B cell (primary cell): ENCODE measurements around the gene AFF1. TPM values are rescaled to one million over a fixed set of nuclear protein-coding genes. Genes with fewer than 3 reads are reported as not detected.

Experiments used
- ATAC-seq: fragments of 200-7000 bp; cut with Tn5 transposase; one replicate; pipeline ENCODE4 v1.10.0; 2021; ENCODE audit warnings: low read depth, mild to moderate bottlenecking, moderate number of reproducible peaks, moderate library complexity
- CTCF ChIA-PET: fragments of 350-600 bp; sonication (Branson Sonifier 250); formaldehyde crosslinking; loops from one replicate; lab custom pipeline; 2021; ENCODE audit warnings: antibody characterized with exemption, inconsistent platforms; lab: Charles Lee
- POLR2A ChIA-PET: fragments of 350-600 bp; sonication (Branson Sonifier 250); formaldehyde crosslinking; loops from one replicate; lab custom pipeline; 2021; ENCODE audit warnings: antibody characterized with exemption; lab: Charles Lee
- DNase-seq: peaks from one replicate; pipeline ENCODE4 v3.0.0; 2013
- H2AFZ ChIP-seq: 2 replicates; pipeline ENCODE4 v1.6.1; 2012; ENCODE audit warnings: mild to moderate bottlenecking, low read depth, low read length; ENCODE audit not compliant: insufficient read depth, poor library complexity, severe bottlenecking
- H3K27ac ChIP-seq, 2 donors: 1 replicate in 1 of 2; 2 replicates in 1 of 2; pipeline ENCODE4 v1.5.1; 2012 to 2013; ENCODE audit warnings: low read length in 2 of 2, mild to moderate bottlenecking in 2 of 2, moderate library complexity in 1 of 2
- H3K27me3 ChIP-seq, 4 experiments: fragments of 200-600 bp in 1 of 4; sonication (generic) in 1 of 4; replicated peaks in 1 of 4; 1 replicate in 2 of 4; 2 replicates in 2 of 4; pipeline versions ENCODE4 v1.6.1 to v1.7.0; 2013 to 2016; ENCODE audit warnings: low read length in 3 of 4, mild to moderate bottlenecking in 2 of 4, mixed read lengths in 1 of 4, moderate library complexity in 1 of 4; ENCODE audit not compliant: insufficient read depth in 4 of 4, control insufficient read depth in 3 of 4; ENCODE audit errors: control extremely low read depth in 1 of 4
- H3K36me3 ChIP-seq, 2 experiments: replicated peaks in 1 of 2; 1 replicate in 1 of 2; 2 replicates in 1 of 2; pipeline versions ENCODE4 v1.6.1 to v1.7.1; 2013; ENCODE audit warnings: low read length in 1 of 2; ENCODE audit not compliant: insufficient read depth in 2 of 2, control insufficient read depth in 1 of 2; ENCODE audit errors: control extremely low read depth in 1 of 2, extremely low read depth in 1 of 2
- H3K4me1 ChIP-seq, 2 donors: fragments of 200-600 bp in 1 of 2; sonication (generic) in 1 of 2; 1 replicate in 1 of 2; 2 replicates in 1 of 2; pipeline versions ENCODE4 v1.5.1 to v1.6.1; 2013 to 2017; ENCODE audit warnings: low read length in 2 of 2; ENCODE audit not compliant: control insufficient read depth in 2 of 2, insufficient read depth in 2 of 2
- H3K4me2 ChIP-seq: replicated peaks from 2 replicates; pipeline ENCODE3; 2012; ENCODE audit warnings: mild to moderate bottlenecking, low read depth, low read length; ENCODE audit not compliant: poor library complexity, severe bottlenecking
- H3K4me3 ChIP-seq, 5 experiments: fragments of 200-600 bp in 1 of 5; sonication (generic) in 1 of 5; 1 replicate in 3 of 5; 2 replicates in 2 of 5; pipeline versions ENCODE4 v1.5.1 to v1.7.0; 2011 to 2016; ENCODE audit warnings: low read length in 4 of 5, mild to moderate bottlenecking in 4 of 5, low read depth in 2 of 5, control low read depth in 1 of 5, moderate library complexity in 1 of 5; ENCODE audit not compliant: insufficient read depth in 1 of 5; ENCODE audit errors: control extremely low read depth in 1 of 5, extremely low read depth in 1 of 5
- H3K79me2 ChIP-seq: fragments of 200-600 bp; sonication (generic); one replicate; pipeline ENCODE4 v1.6.0; 2016; ENCODE audit warnings: low read length; ENCODE audit not compliant: control insufficient read depth, insufficient read depth
- H3K9ac ChIP-seq: fragments of 200-600 bp; sonication (generic); 2 replicates; pipeline ENCODE4 v1.6.1; 2017; ENCODE audit warnings: mild to moderate bottlenecking, low read length, moderate library complexity
- H3K9me3 ChIP-seq, 3 donors: one replicate each; pipeline versions ENCODE4 v1.6.1 to v1.7.1; 2013; ENCODE audit warnings: low read length in 2 of 3; ENCODE audit not compliant: control insufficient read depth in 2 of 3, insufficient read depth in 1 of 3; ENCODE audit errors: control extremely low read depth in 1 of 3
- H4K20me1 ChIP-seq: 2 replicates; pipeline ENCODE4 v1.6.0; 2012; ENCODE audit warnings: mild to moderate bottlenecking, low read length; ENCODE audit not compliant: insufficient read depth, control insufficient read depth, poor library complexity, severe bottlenecking
- H3K27ac Mint-ChIP-seq: one replicate; pipeline ENCODE4 v1.8.0; 2021; ENCODE audit warnings: mixed read lengths
- H3K27me3 Mint-ChIP-seq: one replicate; pipeline ENCODE4 v1.8.0; 2021; ENCODE audit warnings: mixed read lengths
- H3K4me1 Mint-ChIP-seq: one replicate; pipeline ENCODE4 v1.8.0; 2021; ENCODE audit warnings: mixed read lengths
- H3K4me3 Mint-ChIP-seq: one replicate; pipeline ENCODE4 v1.8.0; 2021; ENCODE audit warnings: mixed read lengths
- H3K9me3 Mint-ChIP-seq: one replicate; pipeline ENCODE4 v1.8.0; 2022; ENCODE audit warnings: mixed read lengths; ENCODE audit not compliant: insufficient read depth
- EZH2 ChIP-seq: IDR thresholded peaks from 2 replicates; pipeline ENCODE4 v1.6.1; 2012; ENCODE audit warnings: borderline replicate concordance, low read depth, mild to moderate bottlenecking, moderate library complexity, low read length; ENCODE audit not compliant: insufficient read depth, poor library complexity, severe bottlenecking
- WGBS: methylation state at CpG from one replicate; pipeline ENCODE4 v1.1.5; 2013; ENCODE audit warnings: missing lambda C conversion rate; ENCODE audit not compliant: insufficient coverage; 5-methylcytosine and 5-hydroxymethylcytosine counted together
- intact Hi-C: fragments of 100-400 bp; cut with micrococcal nuclease; formaldehyde crosslinking; loops from one replicate; pipeline ENCODE4 v1.10.0; 2022
- polyA minus RNA-seq: library from RNA; depleted of rRNA, polyadenylated mRNA; stranded (reverse); fragments of >200 nt; gene quantifications from 2 replicates; pipeline ENCODE4 v1.2.3, GENCODE V29; 2012
- polyA plus RNA-seq: library from polyadenylated mRNA; depleted of rRNA; stranded (reverse); fragments of >200 nt; gene quantifications from 2 replicates; pipeline ENCODE4 v1.2.3, GENCODE V29; 2012
- total RNA-seq, 2 donors: library from RNA; stranded (reverse); fragments of 120-200 nt in 1 of 2; gene quantifications; 1 replicate in 1 of 2; 2 replicates in 1 of 2; pipeline versions ENCODE4 v1.2.3 to v1.2.4, GENCODE V29; 2013 to 2022
- TF ChIP-seq, protein P1 (sequence below): fragments of 200-600 bp; IDR thresholded peaks from one replicate; pipeline ENCODE4 v1.8.0; 2022; ENCODE audit warnings: antibody characterized with exemption, mild to moderate bottlenecking

The AFF1 gene, protein sequence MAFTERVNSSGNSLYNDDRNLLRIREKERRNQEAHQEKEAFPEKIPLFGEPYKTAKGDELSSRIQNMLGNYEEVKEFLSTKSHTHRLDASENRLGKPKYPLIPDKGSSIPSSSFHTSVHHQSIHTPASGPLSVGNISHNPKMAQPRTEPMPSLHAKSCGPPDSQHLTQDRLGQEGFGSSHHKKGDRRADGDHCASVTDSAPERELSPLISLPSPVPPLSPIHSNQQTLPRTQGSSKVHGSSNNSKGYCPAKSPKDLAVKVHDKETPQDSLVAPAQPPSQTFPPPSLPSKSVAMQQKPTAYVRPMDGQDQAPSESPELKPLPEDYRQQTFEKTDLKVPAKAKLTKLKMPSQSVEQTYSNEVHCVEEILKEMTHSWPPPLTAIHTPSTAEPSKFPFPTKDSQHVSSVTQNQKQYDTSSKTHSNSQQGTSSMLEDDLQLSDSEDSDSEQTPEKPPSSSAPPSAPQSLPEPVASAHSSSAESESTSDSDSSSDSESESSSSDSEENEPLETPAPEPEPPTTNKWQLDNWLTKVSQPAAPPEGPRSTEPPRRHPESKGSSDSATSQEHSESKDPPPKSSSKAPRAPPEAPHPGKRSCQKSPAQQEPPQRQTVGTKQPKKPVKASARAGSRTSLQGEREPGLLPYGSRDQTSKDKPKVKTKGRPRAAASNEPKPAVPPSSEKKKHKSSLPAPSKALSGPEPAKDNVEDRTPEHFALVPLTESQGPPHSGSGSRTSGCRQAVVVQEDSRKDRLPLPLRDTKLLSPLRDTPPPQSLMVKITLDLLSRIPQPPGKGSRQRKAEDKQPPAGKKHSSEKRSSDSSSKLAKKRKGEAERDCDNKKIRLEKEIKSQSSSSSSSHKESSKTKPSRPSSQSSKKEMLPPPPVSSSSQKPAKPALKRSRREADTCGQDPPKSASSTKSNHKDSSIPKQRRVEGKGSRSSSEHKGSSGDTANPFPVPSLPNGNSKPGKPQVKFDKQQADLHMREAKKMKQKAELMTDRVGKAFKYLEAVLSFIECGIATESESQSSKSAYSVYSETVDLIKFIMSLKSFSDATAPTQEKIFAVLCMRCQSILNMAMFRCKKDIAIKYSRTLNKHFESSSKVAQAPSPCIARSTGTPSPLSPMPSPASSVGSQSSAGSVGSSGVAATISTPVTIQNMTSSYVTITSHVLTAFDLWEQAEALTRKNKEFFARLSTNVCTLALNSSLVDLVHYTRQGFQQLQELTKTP
- total RNA-seq (135 and 145 TPM in 2 replicates), polyA plus RNA-seq (15.3 and 21.7 TPM in 2 replicates), polyA minus RNA-seq (32.8 and 66.2 TPM in 2 replicates)
- total RNA-seq (2013): 38.9 TPM

DNA sequence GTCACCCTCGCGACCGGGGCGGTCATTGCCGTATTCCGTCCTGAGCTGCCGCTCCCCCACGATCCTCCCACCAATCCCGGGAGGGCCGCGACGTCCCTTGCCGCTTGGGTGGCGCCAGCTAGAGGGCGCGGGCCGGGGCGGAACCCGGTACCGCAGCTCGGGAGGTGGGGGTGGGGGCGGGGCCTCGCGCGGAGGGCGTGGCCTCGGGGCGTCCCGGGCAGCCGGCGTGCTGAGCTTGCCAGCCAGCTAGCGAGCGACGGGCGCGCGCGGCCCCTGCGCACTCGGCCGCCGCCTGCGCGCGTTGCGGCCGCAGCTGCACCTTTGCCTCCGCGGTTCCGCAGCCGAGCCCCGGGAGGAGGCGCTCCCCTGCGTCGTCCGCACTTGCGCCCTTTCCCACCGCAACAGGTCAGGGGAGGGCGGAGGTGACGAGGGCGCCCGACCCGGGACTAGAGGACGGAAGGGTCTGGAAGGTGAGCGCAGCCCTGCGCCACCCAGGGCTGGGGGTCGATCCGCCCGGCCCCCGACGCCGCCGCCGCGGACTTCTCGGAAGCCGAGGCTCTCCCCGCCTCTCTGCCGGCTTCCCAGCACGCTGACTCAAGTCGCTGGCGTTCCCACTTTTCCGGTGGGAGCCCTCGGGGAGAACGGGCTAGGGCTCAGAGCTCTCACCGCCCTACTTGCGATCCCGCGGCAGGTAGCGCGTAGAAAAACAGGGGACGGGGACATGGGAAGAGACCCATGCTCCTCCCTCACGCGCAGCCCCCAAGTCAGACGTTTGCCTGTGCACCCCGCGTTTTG lies at the start of gene AFF1:
Gene AFF1 (plus strand): TSS at position 241 of the 795 bp plus-strand sequence. CDS start 13,523 bp downstream, outside the sequence.
- DNase-seq (peak; percentile 95), ATAC-seq (peak; percentile 68)
- no peaks in the 10 kb centered on the region for H3K9me3 ChIP-seq
- peak within 1 kb of the TSS; percentile 95 for H3K4me2 ChIP-seq
- no peaks in the 10 kb centered on the region for H4K20me1 ChIP-seq
- peak within 1 kb of the TSS; percentile 79 to 86 for H3K27ac ChIP-seq
- Mint-ChIP-seq H3K9me3 (no peaks in the 10 kb centered on the region), H3K4me1 (peaks cover 44% of the 10 kb centered on the region), H3K4me3 (peak within 1 kb of the TSS; percentile 91), H3K27ac (peak within 1 kb of the TSS; percentile 95), H3K27me3 (no peaks in the 10 kb centered on the region)
- H3K79me2 ChIP-seq: peaks cover 30% of the 10 kb centered on the region
- H3K4me1 ChIP-seq: peaks cover 43 to 50% of the 10 kb centered on the region in 2 donors
- ChIA-PET POLR2A (interaction anchor here (0.6 to 3.1 kb wide), 14 partner anchors 48 to 341 kb away, joined by 3 to 51 read pairs (median 4); partner anchors contain the start of gene PTPN13), CTCF (interaction anchor here (0.6 to 8.5 kb wide), 25 partner anchors 10 to 1350 kb away, joined by 3 to 109 read pairs (median 4); partner anchors contain the start of gene PPM1K)
- intact Hi-C loops: loop anchor here (1.0 to 5.0 kb wide), 7 partner anchors 13 to 1350 kb away; partner anchors contain the start of genes NUDT9 and PPM1K
- peak within 1 kb of the TSS; percentile 73 for H3K9ac ChIP-seq
- peak within 1 kb of the TSS; percentile 73 to 92 (median 83) for H3K4me3 ChIP-seq
- peak within 1 kb of the TSS; percentile 90 for H2AFZ ChIP-seq
- TF ChIP-seq EZH2: no peak
- TF ChIP-seq, protein P1, sequence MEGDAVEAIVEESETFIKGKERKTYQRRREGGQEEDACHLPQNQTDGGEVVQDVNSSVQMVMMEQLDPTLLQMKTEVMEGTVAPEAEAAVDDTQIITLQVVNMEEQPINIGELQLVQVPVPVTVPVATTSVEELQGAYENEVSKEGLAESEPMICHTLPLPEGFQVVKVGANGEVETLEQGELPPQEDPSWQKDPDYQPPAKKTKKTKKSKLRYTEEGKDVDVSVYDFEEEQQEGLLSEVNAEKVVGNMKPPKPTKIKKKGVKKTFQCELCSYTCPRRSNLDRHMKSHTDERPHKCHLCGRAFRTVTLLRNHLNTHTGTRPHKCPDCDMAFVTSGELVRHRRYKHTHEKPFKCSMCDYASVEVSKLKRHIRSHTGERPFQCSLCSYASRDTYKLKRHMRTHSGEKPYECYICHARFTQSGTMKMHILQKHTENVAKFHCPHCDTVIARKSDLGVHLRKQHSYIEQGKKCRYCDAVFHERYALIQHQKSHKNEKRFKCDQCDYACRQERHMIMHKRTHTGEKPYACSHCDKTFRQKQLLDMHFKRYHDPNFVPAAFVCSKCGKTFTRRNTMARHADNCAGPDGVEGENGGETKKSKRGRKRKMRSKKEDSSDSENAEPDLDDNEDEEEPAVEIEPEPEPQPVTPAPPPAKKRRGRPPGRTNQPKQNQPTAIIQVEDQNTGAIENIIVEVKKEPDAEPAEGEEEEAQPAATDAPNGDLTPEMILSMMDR: no peak
- under 1% methylated on average over 84 of the region's 97 CpGs for WGBS
- H3K27me3 ChIP-seq: no peaks in the 10 kb centered on the region
- H3K36me3 ChIP-seq: no peaks in the 10 kb centered on the region
